ENCODE measurements around the gene TESMIN.

Gene TESMIN

DNA sequence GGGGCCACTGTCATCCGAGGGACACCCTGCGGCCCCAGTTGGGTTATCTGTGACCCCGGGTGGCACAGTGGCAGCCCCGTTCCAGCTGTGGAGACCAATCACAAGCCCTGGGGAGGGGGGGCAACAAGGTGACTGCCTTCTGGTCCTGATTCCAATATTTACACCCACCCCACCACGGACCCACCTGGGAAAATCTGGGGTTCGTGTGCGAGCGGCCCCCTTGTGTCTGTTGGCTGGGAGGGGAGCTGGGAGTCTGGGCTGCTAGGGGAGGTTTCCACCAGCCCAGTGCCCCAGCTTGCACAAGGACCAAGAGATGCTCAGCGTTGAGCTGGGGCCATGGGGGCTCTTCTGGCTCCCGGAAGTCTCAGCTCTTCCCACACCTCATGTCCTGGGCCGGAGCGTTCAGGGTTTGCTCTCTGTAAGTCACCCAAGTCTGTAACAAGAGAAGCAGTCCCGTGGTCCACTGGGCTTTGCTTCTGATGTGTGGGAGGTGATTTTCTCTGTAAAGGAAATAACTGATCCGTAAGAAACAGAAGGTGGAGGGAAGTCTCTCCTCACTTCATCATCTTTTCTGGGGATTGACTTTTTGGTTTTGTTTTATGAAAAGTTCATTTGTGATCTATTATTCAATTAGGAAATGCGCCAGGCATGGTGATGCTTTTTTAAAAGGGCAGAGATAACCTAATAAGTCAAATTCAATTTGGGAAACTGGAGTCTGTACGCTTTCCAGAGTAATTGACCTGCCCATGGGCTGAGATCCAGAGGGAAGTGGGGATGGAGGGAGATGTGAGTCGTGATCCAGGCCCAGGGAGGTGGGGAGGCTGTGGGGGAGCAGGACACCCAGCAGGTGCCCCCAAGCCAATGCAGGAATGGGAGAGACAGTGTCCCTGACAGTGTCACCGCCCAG is 89.4 kb downstream of the TESMIN start:
- no peak for TF ChIP-seq CTCF (IDR thresholded peaks at IDR 0.05; ENCODE audit: borderline replicate concordance, control extremely low read depth, extremely low read depth, insufficient read depth, missing control alignments)
- in situ Hi-C loops (cut with MboI; ENCODE audit: low sequenced_read_pairs, unreplicated experiment), result no loop called here
- no peak for DNase-seq (ENCODE audit: low spot score)

DNA sequence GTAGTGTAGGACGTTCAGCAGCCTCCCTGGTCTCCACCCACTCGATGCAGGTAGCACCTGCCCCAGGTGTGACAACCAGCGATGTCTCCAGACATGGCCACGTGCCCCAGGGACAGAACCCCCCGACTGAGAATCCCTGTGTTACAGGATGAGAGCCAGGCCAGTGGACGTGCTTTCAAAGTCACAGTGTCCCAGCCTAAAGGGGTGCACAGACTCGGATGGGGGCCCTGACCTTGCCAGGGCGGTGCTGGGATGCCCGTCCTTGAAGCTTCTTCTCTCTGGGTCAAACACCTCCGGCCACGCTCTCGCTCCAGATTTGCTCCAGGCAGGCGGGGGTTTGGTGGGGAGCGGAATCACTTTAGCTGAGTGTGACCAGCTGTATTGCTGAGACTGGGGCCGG is 90.3 kb downstream of the TESMIN start:
- in situ Hi-C loops (cut with MboI; ENCODE audit: low sequenced_read_pairs, unreplicated experiment), result no loop called here
- DNase-seq (ENCODE audit: low spot score), result no peak
- no peak for TF ChIP-seq CTCF (IDR thresholded peaks at IDR 0.05; ENCODE audit: borderline replicate concordance, control extremely low read depth, extremely low read depth, insufficient read depth, missing control alignments)

- no peak for DNase-seq (ENCODE audit: low spot score)
- no peak for TF ChIP-seq CTCF (IDR thresholded peaks at IDR 0.05; ENCODE audit: borderline replicate concordance, control extremely low read depth, extremely low read depth, insufficient read depth, missing control alignments)
- in situ Hi-C loops (cut with MboI; ENCODE audit: low sequenced_read_pairs, unreplicated experiment), result no loop called here
These were observed 91.1 kb downstream of the TESMIN start for GRCh38 chr11:68660066-68660810.

GRCh38 chr11:68659158-68659921 is 92.0 kb downstream of the TESMIN start:
- DNase-seq (ENCODE audit: low spot score), result no peak
- in situ Hi-C loops (cut with MboI; ENCODE audit: low sequenced_read_pairs, unreplicated experiment), result no loop called here
- TF ChIP-seq CTCF (IDR thresholded peaks at IDR 0.05; ENCODE audit: borderline replicate concordance, control extremely low read depth, extremely low read depth, insufficient read depth, missing control alignments), result no peak

DNA sequence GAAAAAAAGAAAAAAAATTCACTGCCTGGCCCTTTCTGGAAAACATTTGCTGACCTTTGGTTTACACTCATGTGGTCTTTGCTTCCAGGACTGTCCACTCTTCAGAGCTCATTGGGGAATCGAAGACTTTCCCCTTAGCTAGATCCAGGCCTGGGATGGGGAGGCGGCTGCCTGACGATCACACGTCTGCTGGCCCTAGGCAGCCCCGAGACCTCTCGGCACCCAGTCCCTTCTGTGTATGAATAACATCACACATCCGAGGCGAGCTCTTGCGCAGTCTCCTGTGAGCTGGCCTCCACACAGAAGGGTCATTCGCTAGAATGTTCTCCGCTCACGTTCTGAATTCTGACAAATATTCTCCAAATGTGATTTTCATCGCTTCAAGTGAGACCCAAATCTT is 92.7 kb downstream of the TESMIN start:
- in situ Hi-C loops (cut with MboI; ENCODE audit: low sequenced_read_pairs, unreplicated experiment), result no loop called here
- DNase-seq (ENCODE audit: low spot score), result no peak
- TF ChIP-seq CTCF (IDR thresholded peaks at IDR 0.05; ENCODE audit: borderline replicate concordance, control extremely low read depth, extremely low read depth, insufficient read depth, missing control alignments), result no peak

DNA sequence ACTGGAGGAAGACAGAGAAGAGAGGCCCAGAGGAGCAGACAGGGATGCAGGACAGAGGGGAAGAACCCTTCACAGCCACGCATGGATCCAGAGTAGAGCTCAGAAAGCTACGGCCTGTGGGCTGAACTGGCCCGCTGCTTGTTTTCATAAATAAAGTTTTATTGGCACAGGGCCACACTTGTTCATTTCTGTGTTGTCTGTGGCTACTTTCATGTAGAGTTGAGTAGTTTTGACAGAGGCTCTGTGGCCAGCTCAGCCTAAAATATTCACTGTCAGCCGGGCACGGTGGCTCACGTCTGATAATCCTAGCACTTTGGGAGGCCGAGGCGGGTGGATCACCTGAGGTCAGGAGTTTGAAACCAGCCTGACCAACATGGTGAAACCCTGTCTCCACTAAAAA is 93.2 kb downstream of the TESMIN start:
- no peak for TF ChIP-seq CTCF (IDR thresholded peaks at IDR 0.05; ENCODE audit: borderline replicate concordance, control extremely low read depth, extremely low read depth, insufficient read depth, missing control alignments)
- in situ Hi-C loops (cut with MboI; ENCODE audit: low sequenced_read_pairs, unreplicated experiment), result no loop called here
- no peak for DNase-seq (ENCODE audit: low spot score)

All from GM13976 (cell line).